Stimulated activated CD4-positive, alpha-beta T cell treated with anti-CD3 and anti-CD28 coated beads, Interleukin-2, amount 100 ng/mL, for 48 hours (primary cell): Measurements from ENCODE around the gene SMYD3.

Source experiments
- DNase-seq, 2 donors: peaks; one replicate each; pipeline ENCODE4 v3.0.0-alpha.2; 2020

The SMYD3 gene

GRCh38 chr1:246515390-246516005 is 8.4 kb upstream of the SMYD3 start:
- no peak for DNase-seq

DNA sequence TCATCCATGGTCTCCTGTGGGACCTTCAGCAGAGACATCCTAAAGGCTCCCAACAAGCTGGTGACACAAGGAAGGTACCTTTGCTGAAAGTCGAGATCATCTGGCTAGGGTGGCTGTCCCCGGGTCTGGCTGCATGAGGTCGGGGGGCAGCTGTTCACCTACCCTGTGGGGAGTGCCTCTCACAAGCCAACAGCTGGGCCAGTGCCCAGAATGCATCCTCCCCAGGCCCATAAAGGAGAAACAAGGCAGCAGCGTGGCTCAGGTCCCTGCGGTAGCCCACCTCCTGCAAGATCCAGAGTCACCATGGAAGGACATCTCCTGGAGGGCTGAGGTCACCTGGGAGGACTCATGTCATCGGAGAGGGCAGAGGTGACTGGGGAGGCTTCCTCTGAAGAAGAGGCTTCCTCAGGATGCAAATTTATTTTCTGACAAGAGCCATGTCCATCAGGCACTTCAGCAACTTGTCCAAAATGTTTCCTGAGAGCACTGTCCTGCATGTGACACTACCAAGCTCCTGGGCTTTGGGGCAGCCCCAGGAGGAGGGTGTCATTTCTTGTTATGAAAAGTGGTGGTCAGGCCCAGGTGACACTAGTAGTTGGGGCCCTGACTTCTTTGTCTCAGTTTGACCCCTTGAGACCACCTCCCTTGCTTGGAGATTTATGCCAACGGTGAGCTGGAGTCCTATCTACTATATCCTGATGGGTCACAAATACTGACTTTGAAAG is 6.7 kb upstream of the SMYD3 start:
- DNase-seq: no peak

- no peak for DNase-seq
Observed at GRCh38 chr1:246513041-246513440, 6.0 kb upstream of the SMYD3 start.

- DNase-seq: no peak
Observed at GRCh38 chr1:246512635-246513034, 5.6 kb upstream of the SMYD3 start.

DNA sequence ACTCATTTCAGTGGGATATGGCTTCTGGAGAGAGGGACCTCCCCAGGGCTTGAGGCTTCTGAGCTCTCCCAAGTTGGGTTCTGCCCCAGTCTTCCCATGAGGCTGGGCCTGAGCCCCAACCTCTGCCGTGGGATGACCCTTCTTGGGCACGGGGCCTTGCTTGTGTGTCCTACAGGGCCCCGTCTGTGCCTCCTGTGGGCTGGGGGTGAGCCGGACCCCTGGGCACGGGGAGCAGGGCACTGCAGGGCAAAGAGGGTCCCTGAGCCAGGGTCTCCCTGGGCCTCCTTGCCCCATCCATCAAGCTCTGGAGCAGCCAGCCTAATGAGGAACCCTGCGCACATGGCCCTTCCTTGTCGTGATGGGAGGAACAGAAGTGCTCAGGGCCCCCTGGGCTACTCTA is 5.2 kb upstream of the SMYD3 start:
- no peak for DNase-seq

GRCh38 chr1:246511203-246511602 is 4.1 kb upstream of the SMYD3 start:
- DNase-seq: no peak

GRCh38 chr1:246510147-246511030 is 3.3 kb upstream of the SMYD3 start:
- no peak for DNase-seq

- DNase-seq: no peak
Observed at GRCh38 chr1:246508897-246509688, 2.0 kb upstream of the SMYD3 start.

GRCh38 chr1:246506367-246506673 is 759 bp downstream of the SMYD3 start:
- no peak for DNase-seq

GRCh38 chr1:246503341-246503740 is 3.7 kb downstream of the SMYD3 start:
- DNase-seq: no peak

DNA sequence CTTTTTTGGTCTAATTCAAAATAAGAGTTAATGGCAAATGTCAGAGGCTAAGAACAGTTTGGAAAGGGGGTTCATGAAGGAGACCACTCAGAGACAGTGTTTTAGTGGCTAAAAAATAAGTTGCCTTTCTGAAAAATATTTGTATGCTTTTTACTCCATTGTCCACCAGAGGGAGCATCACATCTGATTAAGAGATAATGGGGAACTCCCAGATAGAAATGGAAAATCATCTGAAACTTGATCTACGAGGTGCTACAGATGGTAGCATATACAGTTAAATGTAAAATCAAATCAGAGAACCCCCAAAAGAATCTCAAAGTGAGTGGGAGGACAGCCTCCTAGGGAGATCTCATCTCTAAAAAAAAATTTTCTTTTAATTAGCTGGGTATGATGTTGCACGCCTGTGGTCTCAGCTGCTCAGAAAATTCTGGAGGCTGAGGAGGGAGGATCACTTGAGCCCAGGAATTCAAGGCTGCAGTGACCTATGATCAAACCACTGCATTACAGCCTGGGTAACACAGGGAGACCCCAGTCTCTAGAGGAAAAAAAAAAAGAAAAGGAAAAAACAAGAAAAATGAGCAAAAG is 9.7 kb downstream of the SMYD3 start:
- DNase-seq: no peak

DNA sequence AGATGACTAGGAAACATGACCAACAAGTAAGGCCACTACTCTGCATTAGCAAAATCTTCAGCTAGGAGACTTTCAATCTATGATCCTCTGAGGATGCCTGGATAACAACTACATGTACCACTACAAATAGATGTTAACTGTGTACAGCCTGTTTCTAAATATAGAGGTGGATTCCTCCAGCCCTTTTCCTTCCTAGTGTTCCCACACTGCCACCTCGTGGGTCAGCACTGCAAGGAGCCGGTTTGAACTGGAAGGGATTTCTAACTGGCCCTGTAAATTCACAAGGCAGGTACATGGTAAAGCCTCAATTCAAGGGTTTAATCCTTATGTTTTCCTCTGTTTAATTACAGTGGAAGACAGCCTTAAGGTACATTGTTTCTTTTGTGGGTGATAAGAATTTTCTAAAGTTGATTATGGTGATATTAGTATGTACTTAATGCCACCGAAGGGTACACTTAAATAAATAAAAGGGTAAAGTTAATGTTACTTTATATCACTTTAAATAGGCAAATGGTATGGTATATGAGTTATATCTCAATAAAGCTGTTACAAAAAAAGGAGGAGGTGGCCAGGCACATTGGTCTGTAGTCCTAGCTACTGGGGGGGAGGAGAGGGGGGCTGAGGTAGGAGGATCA is 14.4 kb downstream of the SMYD3 start:
- DNase-seq: peak; percentile 23 to 26

DNA sequence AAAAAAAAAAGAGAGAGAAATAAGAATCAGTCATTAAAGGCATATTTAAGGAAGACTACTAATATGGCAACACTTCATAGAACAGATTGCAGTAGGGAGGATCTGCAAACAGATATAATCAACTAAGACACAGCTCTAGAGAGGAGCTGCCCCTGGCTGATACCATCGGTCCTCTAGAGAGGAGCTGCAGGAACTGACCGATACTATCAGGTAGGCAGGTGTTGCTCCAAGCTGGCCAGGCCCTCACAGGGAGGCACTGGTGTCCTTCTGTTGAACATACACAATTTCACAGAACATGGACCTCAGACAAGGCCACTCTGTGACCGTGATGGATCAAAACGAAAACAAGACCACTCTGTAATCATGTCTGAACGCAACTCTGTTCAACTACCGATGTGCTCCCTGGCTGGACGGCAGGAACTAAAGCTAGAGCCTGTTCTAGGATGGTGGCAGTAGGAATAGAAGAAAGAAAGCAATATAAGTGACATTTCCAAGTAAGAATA is 15.5 kb downstream of the SMYD3 start:
- DNase-seq: no peak

DNA sequence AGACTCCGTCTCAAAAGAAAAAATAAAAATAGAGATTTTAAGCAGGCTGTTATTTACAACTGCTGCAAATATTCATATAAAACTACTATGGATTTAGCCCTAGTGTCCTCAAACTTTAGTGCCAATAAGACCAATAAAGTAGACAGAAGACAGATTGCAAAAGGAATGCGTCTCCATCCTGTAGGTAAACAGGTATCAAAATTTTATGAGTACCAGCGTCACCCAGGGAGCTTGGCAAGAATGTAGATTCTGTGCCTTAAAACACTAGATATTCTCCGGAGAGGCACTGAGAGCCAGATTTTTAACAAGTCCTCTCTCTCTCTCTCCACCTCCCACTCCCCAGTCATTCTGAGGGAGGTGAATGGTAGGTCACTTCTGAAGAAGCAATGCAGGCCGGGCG is 18.4 kb downstream of the SMYD3 start:
- no peak for DNase-seq

DNA sequence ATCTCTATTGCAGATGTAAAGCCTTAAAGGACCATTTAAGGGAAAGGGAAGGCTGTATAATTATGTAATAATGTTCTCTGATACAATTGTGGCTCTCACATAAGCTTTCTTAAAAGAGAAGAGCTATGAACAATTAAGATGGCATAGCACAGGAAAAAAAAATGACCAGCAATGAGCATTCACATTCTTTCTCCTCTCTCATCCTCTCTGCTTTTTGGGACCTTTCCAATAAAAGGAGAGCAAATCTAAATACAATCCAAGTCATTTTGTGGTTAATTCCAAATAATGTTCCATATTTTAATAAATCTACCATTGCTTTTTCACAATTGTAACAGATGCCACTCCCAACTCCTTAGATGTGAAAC is 23.5 kb downstream of the SMYD3 start:
- no peak for DNase-seq

DNA sequence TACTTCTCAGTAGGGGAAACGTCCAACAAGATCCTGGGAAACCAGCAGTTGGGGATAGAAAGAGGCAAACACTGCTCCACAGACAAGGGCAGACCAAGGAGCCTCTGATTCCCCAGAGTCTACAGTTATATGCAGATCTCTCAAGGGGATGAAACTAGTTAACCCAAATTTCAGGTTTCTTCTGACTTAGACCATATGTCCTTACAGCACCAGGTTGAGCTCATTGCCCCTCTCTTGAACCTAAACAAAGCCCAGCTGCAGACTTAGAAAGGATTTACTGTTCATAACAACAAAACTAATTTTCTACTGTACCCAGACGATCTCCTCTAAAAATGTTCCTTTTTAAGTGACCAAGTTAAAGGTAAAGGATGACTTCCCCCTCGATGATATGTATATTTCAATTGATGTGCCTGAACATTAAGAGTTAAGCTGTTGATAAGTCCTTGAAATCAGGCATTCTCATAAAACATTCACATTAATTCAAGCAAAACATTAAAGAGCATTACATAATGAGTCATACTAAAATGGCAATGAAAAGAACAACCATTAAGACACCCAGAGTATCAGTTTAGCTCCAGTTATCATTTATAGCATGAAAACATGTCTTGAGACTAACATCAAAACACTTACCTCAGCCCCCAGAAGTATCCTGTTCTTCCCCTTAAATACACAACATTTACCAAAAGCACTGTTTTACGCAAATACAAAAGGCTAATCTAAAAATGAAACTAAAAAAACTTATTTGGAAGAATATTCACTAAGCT is 24.1 kb downstream of the SMYD3 start:
- DNase-seq: no peak

GRCh38 chr1:246479061-246479460 is 28.0 kb downstream of the SMYD3 start:
- no peak for DNase-seq

DNA sequence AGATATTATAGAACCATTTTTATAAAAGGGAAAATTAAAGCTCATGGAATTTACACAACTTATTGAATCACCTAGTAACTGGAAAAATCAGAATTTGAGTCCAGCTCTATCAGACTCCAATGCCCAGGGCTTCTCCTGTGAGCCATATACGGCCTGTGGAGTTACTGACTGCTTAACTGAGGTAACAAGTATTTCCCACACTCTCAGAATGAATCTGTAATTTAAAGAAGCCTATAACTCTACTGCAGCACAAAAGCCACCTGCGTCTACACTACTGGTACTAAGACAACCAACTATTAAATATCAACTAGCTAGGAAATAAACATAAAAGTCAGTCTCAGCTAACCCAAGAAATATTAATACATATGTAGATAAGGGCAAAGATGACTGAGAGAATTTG is 29.4 kb downstream of the SMYD3 start:
- no peak for DNase-seq

DNA sequence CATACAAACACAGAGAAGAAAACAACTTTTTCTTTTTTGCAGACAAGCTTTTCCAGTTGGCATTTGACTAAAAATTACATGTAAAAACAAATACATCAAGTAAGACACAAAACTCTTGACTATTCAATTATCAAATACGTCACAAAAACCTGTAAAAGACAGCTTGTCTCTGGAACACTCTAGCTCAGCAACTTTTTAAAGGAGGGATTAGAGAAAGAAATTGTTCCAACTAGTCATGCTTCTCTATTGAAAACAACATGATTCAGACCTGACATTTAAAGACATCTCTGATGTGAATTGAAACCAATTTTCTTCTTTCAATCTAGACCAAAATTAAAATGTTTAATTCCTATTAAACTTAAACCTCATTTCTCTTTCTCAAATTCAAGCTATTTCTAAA is 30.3 kb downstream of the SMYD3 start:
- DNase-seq: no peak

GRCh38 chr1:246471688-246472087 is 35.4 kb downstream of the SMYD3 start:
- DNase-seq: no peak

DNA sequence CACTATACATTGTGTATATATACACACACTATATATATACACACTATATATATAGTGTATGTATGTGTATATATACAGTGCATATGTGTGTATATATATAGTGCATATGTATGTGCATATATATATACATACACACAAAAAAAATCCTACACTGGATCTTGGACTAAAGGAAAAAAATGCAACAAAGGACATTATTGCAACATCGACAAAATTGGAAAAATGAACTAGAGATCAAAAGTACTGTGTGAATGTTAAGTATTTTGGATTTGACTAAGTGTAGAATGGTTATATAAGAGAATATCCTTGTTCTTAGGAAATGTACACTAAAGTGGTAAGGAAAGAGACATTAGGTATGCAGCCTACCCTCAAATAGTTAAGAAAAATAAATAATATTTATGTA is 36.5 kb downstream of the SMYD3 start:
- DNase-seq: no peak
